Prostate gland (tissue), 2 donors: ENCODE results near the gene PDE4D.

Experiments
- CTCF ChIP-seq, 4 experiments: fragments of 200-600 bp in 2 of 4; fragments of 450-650 bp in 2 of 4; sonication (generic) in 2 of 4; IDR thresholded peaks; 1 replicate in 3 of 4; 2 replicates in 1 of 4; pipeline ENCODE4 v1.5.1; 2016 to 2019; ENCODE audit warnings: antibody characterized with exemption in 4 of 4, mild to moderate bottlenecking in 2 of 4, moderate library complexity in 2 of 4
- POLR2AphosphoS5 ChIP-seq: sonication (generic); formaldehyde crosslinking; IDR thresholded peaks from one replicate; pipeline ENCODE4 v1.6.1; 2017; ENCODE audit warnings: antibody characterized with exemption

GRCh38 chr5:59557572-59557971 is 336.0 kb downstream of the PDE4D start:
- no peak for TF ChIP-seq CTCF (IDR thresholded peaks at IDR 0.05)
- no peak for TF ChIP-seq POLR2AphosphoS5
